HG03442 (cell line): ENCODE data around the gene AFG1L.
A peak's percentile ranks its signal among the peaks of the same experiment; 100 is the strongest.
"Not testable (repeated sequence)": the region's sequence is repeated elsewhere in the genome, so short reads cannot be mapped to it uniquely, and the experiment has no call there.

Experiments used
- ATAC-seq: cut with Tn5 transposase; IDR thresholded peaks from one replicate; pipeline ENCODE4 v1.9.1; 2021; ENCODE audit warnings: mild to moderate bottlenecking, moderate library complexity; ENCODE audit not compliant: unreplicated experiment

Gene AFG1L

GRCh38 chr6:108294727-108295625 lies at the start of gene AFG1L:
Gene AFG1L, plus strand, starts transcription at chr6:108295054. Its CDS starts 26 bp downstream, at chr6:108295080.
- ATAC-seq, result peak; percentile 79

- ATAC-seq, result not testable (repeated sequence)
Observed at GRCh38 chr6:108245095-108245494, 49.8 kb upstream of the AFG1L start.

GRCh38 chr6:108247965-108248536 lies 46.8 kb upstream of the AFG1L start:
- ATAC-seq, result no peak

- peak; percentile 41 for ATAC-seq
Observed at GRCh38 chr6:108250240-108250866, 44.5 kb upstream of the AFG1L start.

- ATAC-seq, result no peak
Observed at GRCh38 chr6:108251252-108251651, 43.6 kb upstream of the AFG1L start.

GRCh38 chr6:108252055-108252454 lies 42.8 kb upstream of the AFG1L start:
- no peak for ATAC-seq

GRCh38 chr6:108253241-108253640 lies 41.6 kb upstream of the AFG1L start:
- no peak for ATAC-seq

- ATAC-seq, result no peak
Observed at GRCh38 chr6:108254433-108255410, 40.1 kb upstream of the AFG1L start.

GRCh38 chr6:108260126-108260808 lies 34.6 kb upstream of the AFG1L start:
- peak; percentile 5 for ATAC-seq

- ATAC-seq, result peak; percentile 84
Observed at GRCh38 chr6:108260809-108261569, 33.9 kb upstream of the AFG1L start, which contains the start of gene SNX3. Gene SNX3, minus strand, starts transcription at chr6:108261040. Its CDS starts 119 bp downstream, at chr6:108260921.

- ATAC-seq, result no peak
Observed at GRCh38 chr6:108263371-108263770, 31.5 kb upstream of the AFG1L start.

- no peak for ATAC-seq
Observed at GRCh38 chr6:108268845-108269244, 26.0 kb upstream of the AFG1L start.

- not testable (repeated sequence) for ATAC-seq
Observed at GRCh38 chr6:108269955-108270354, 24.9 kb upstream of the AFG1L start.

GRCh38 chr6:108274546-108274945 lies 20.3 kb upstream of the AFG1L start:
- ATAC-seq, result no peak

GRCh38 chr6:108275976-108276375 lies 18.9 kb upstream of the AFG1L start:
- no peak for ATAC-seq

- no peak for ATAC-seq
Observed at GRCh38 chr6:108277295-108277694, 17.6 kb upstream of the AFG1L start.

- no peak for ATAC-seq
Observed at GRCh38 chr6:108277831-108278230, 17.0 kb upstream of the AFG1L start.

GRCh38 chr6:108285381-108285780 lies 9.5 kb upstream of the AFG1L start:
- no peak for ATAC-seq

- ATAC-seq, result no peak
Observed at GRCh38 chr6:108286366-108286765, 8.5 kb upstream of the AFG1L start.
